IMR-90 (cell line): ENCODE measurements around the gene KIFC3. TPM values are rescaled to one million over a fixed set of nuclear protein-coding genes. Genes with fewer than 3 reads are reported as not detected.
A peak's percentile ranks its signal among the peaks of the same experiment; 100 is the strongest.

Experiments used
- ATAC-seq: fragments of 200-7000 bp; cut with Tn5 transposase; 2 replicates; pipeline ENCODE4 v1.9.1; 2020; ENCODE audit warnings: low read depth, mild to moderate bottlenecking, moderate library complexity
- BruUV-seq: library from RNA; stranded (reverse); fragments of 400-500 nt; replicated peaks from 2 replicates; lab custom pipeline; 2021; lab: Mats Ljungman, UMichigan
- CTCF ChIA-PET: fragments of 300-600 bp; formaldehyde crosslinking; extraction: SDS; loops from one replicate; lab custom pipeline; 2021; ENCODE audit warnings: antibody characterized with exemption; lab: Yijun Ruan, JAX
- POLR2A ChIA-PET: fragments of 300-600 bp; sonication (Branson Sonifier 250); formaldehyde crosslinking; loops from one replicate; lab custom pipeline; 2022; ENCODE audit warnings: antibody characterized with exemption; ENCODE audit not compliant: unreplicated experiment; lab: Charles Lee
- DNase-seq: peaks from one replicate; pipeline ENCODE4 v3.0.0; 2013
- H2AFZ ChIP-seq: replicated peaks from 2 replicates; pipeline ENCODE3; 2013; ENCODE audit warnings: low read length, mild to moderate bottlenecking; ENCODE audit not compliant: poor library complexity
- H2AK5ac ChIP-seq: 2 replicates; pipeline ENCODE4 v1.6.1; 2013; ENCODE audit warnings: low read depth, low read length, inconsistent platforms
- H2AK9ac ChIP-seq: replicated peaks from 2 replicates; pipeline ENCODE3; 2013; ENCODE audit warnings: mild to moderate bottlenecking, low read depth, low read length, moderate library complexity; ENCODE audit not compliant: poor library complexity
- H2BK120ac ChIP-seq: 2 replicates; pipeline ENCODE4 v1.6.1; 2013; ENCODE audit warnings: low read depth, low read length, inconsistent platforms
- H2BK15ac ChIP-seq: 3 replicates; pipeline ENCODE4 v1.6.1; 2013; ENCODE audit warnings: low read depth, low read length, inconsistent platforms
- H2BK20ac ChIP-seq: 2 replicates; pipeline ENCODE4 v1.6.1; 2013; ENCODE audit warnings: low read depth, mild to moderate bottlenecking, inconsistent platforms, low read length, moderate library complexity
- H2BK5ac ChIP-seq: 2 replicates; pipeline ENCODE4 v1.6.1; 2013; ENCODE audit warnings: mild to moderate bottlenecking, low read depth, low read length, inconsistent platforms; ENCODE audit not compliant: poor library complexity, severe bottlenecking
- H3K14ac ChIP-seq: replicated peaks from 2 replicates; pipeline ENCODE4 v1.6.1; 2013; ENCODE audit warnings: low read depth, low read length, inconsistent platforms
- H3K18ac ChIP-seq: 2 replicates; pipeline ENCODE4 v1.6.1; 2013; ENCODE audit warnings: low read depth, low read length, control low read depth
- H3K23ac ChIP-seq: 2 replicates; pipeline ENCODE4 v1.6.1; 2013; ENCODE audit warnings: low read depth, low read length, inconsistent platforms
- H3K27ac ChIP-seq: 2 replicates; pipeline ENCODE4 v1.5.1; 2013; ENCODE audit warnings: mild to moderate bottlenecking, control low read depth, low read length; ENCODE audit not compliant: insufficient read depth
- H3K27me3 ChIP-seq: 2 replicates; pipeline ENCODE4 v1.6.1; 2013; ENCODE audit warnings: low read length; ENCODE audit not compliant: control insufficient read depth, insufficient read depth
- H3K36me3 ChIP-seq: 2 replicates; pipeline ENCODE4 v1.6.1; 2013; ENCODE audit warnings: low read length, mixed read lengths; ENCODE audit not compliant: control insufficient read depth, insufficient read depth
- H3K4ac ChIP-seq: 2 replicates; pipeline ENCODE4 v1.6.1; 2013; ENCODE audit warnings: low read depth, low read length, inconsistent platforms
- H3K4me1 ChIP-seq: 2 replicates; pipeline ENCODE4 v1.6.1; 2013; ENCODE audit warnings: low read length, mixed read lengths; ENCODE audit not compliant: control insufficient read depth, insufficient read depth
- H3K4me2 ChIP-seq: 2 replicates; pipeline ENCODE4 v1.6.1; 2013; ENCODE audit warnings: low read depth, mild to moderate bottlenecking, control low read depth, low read length, moderate library complexity
- H3K4me3 ChIP-seq: 2 replicates; pipeline ENCODE4 v1.5.1; 2013; ENCODE audit warnings: low read depth, mild to moderate bottlenecking, control low read depth, low read length, moderate library complexity; ENCODE audit not compliant: insufficient read depth
- H3K56ac ChIP-seq: 2 replicates; pipeline ENCODE4 v1.6.1; 2013; ENCODE audit warnings: low read length, inconsistent platforms; ENCODE audit not compliant: insufficient read depth; ENCODE audit errors: extremely low read depth
- H3K79me1 ChIP-seq, 2 experiments: 2 replicates each; pipeline ENCODE4 v1.6.1; 2013; ENCODE audit warnings: low read length in 2 of 2, inconsistent platforms in 1 of 2, low read depth in 1 of 2
- H3K9ac ChIP-seq: 2 replicates; pipeline ENCODE4 v1.6.1; 2013; ENCODE audit warnings: low read depth, low read length, control low read depth
- H3K9me1 ChIP-seq: 2 replicates; pipeline ENCODE4 v1.6.1; 2013; ENCODE audit warnings: low read length, inconsistent platforms; ENCODE audit not compliant: insufficient read depth
- H3K9me3 ChIP-seq: 2 replicates; pipeline ENCODE4 v1.6.1; 2013; ENCODE audit warnings: low read length; ENCODE audit not compliant: control insufficient read depth, insufficient read depth
- H4K20me1 ChIP-seq: 2 replicates; pipeline ENCODE4 v1.6.1; 2013; ENCODE audit warnings: low read length, inconsistent platforms; ENCODE audit not compliant: insufficient read depth
- H4K5ac ChIP-seq: 2 replicates; pipeline ENCODE4 v1.6.1; 2013; ENCODE audit warnings: mild to moderate bottlenecking, low read depth, low read length, control low read depth
- H4K8ac ChIP-seq, 2 experiments: 2 replicates each; pipeline ENCODE4 v1.6.1; 2013; ENCODE audit warnings: low read depth in 2 of 2, low read length in 2 of 2, control low read depth in 1 of 2, inconsistent platforms in 1 of 2
- H4K91ac ChIP-seq: 2 replicates; pipeline ENCODE4 v1.6.1; 2013; ENCODE audit warnings: low read depth, low read length, inconsistent platforms; ENCODE audit not compliant: insufficient read depth
- BHLHE40 ChIP-seq: fragments of 150-350 bp; IDR thresholded peaks from 2 replicates; pipeline ENCODE4 v1.6.1; 2016; ENCODE audit warnings: mild to moderate bottlenecking, low read depth, low read length
- MAFK ChIP-seq: IDR thresholded peaks from 2 replicates; pipeline ENCODE4 v1.6.1; 2012; ENCODE audit warnings: low read depth, low read length, improper control_type of control experiment
- MAZ ChIP-seq: IDR thresholded peaks from 2 replicates; pipeline ENCODE4 v1.6.1; 2012; ENCODE audit warnings: low read depth, mild to moderate bottlenecking, low read length, improper control_type of control experiment, moderate library complexity, borderline replicate concordance
- MXI1 ChIP-seq: IDR thresholded peaks from 2 replicates; pipeline ENCODE4 v1.6.1; 2012; ENCODE audit warnings: low read depth, mild to moderate bottlenecking, low read length, moderate library complexity, borderline replicate concordance
- NFE2L2 ChIP-seq: fragments of 150-350 bp; IDR thresholded peaks from 2 replicates; pipeline ENCODE4 v1.6.1; 2016; ENCODE audit warnings: low read depth, mild to moderate bottlenecking, low read length
- POLR2A ChIP-seq: IDR thresholded peaks from 2 replicates; pipeline ENCODE4 v1.6.1; 2012; ENCODE audit warnings: mild to moderate bottlenecking, low read depth, low read length
- RAD21 ChIP-seq: IDR thresholded peaks from 2 replicates; pipeline ENCODE4 v1.6.1; 2012; ENCODE audit warnings: low read length, improper control_type of control experiment
- RCOR1 ChIP-seq: IDR thresholded peaks from 2 replicates; pipeline ENCODE4 v1.6.1; 2012; ENCODE audit warnings: mild to moderate bottlenecking, low read length, improper control_type of control experiment; ENCODE audit not compliant: insufficient replicate concordance
- RFX5 ChIP-seq: IDR thresholded peaks from 2 replicates; pipeline ENCODE4 v1.8.0; 2012; ENCODE audit warnings: low read depth, mild to moderate bottlenecking, low read length, moderate library complexity
- SMC3 ChIP-seq: fragments of 150-350 bp; IDR thresholded peaks from 2 replicates; pipeline ENCODE4 v1.6.1; 2016; ENCODE audit warnings: low read depth, mild to moderate bottlenecking, antibody characterized with exemption, low read length, moderate library complexity
- USF2 ChIP-seq: fragments of 150-350 bp; IDR thresholded peaks from 2 replicates; pipeline ENCODE4 v1.6.1; 2017; ENCODE audit warnings: mild to moderate bottlenecking, antibody characterized with exemption, low read length, low read depth
- WGBS, 2 experiments: methylation state at CpG; one replicate each; pipeline versions ENCODE4 v1.1.5 to v1.1.7; 2013; ENCODE audit warnings: missing lambda C conversion rate in 2 of 2; ENCODE audit not compliant: insufficient read length in 1 of 2; ENCODE audit errors: extremely low coverage in 2 of 2; 5-methylcytosine and 5-hydroxymethylcytosine counted together
- dilution Hi-C: fragments of 300-500 bp; cut with HindIII; formaldehyde crosslinking; loops from one replicate; pipeline ENCODE4 v1.14.3; 2018; ENCODE audit warnings: low sequenced_read_pairs; ENCODE audit not compliant: unreplicated experiment
- in situ Hi-C: fragments of 300-500 bp; cut with MboI; formaldehyde crosslinking; loops from 3 replicates; pipeline ENCODE4 v1.14.3; 2019; ENCODE audit warnings: low sequenced_read_pairs, inconsistent platforms, mixed read lengths
- intact Hi-C: fragments of 100-400 bp; cut with micrococcal nuclease; formaldehyde crosslinking; loops from 2 replicates; pipeline ENCODE4 v1.10.0; 2022
- polyA plus RNA-seq, 3 experiments: library from polyadenylated mRNA; depleted of rRNA; stranded (reverse); fragments of >200 nt; gene quantifications; 2 replicates each; pipeline ENCODE4 v1.2.3, GENCODE V29; 2012; ENCODE audit warnings: low replicate concordance in 1 of 3
- total RNA-seq: library from RNA; depleted of rRNA; stranded (reverse); fragments of >200 nt; gene quantifications from 2 replicates; pipeline ENCODE4 v1.2.3, GENCODE V29; 2012
- TF ChIP-seq, protein P1 (sequence below): fragments of 150-350 bp; IDR thresholded peaks from 2 replicates; pipeline ENCODE4 v1.6.1; 2016; ENCODE audit warnings: low read depth, mild to moderate bottlenecking, low read length, moderate library complexity, borderline replicate concordance

Gene KIFC3
- total and polyA plus RNA-seq, 2 of the 4 experiments (the other 2 are of a cell fraction) = 48.6 to 62.5 TPM

DNA sequence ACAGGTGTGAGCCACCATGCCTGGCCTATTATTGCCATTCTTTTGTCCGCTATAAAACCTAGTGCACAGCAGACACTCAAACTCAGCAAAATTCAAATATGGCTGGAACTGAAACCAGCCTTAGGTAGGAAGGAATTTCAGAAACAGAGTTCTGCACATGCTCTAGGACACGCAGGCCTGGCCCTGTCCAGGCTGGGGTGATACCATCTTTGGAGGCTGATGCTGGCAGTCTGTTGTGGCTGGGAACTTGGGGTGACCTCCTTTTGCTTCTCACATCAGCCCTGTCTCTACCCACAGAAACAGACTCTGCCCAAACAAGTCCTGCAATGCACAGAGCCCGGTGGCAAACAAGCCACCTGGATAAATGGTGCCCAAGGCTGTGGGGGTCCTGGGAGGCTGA lies 12.6 kb upstream of the KIFC3 start:
- dilution Hi-C loops (no loop called here), intact Hi-C loops (no loop called here), in situ Hi-C loops (no loop called here)
- Histone ChIP-seq H3K36me3 (no peaks in the 10 kb centered on the region), H3K79me1 (no peaks in the 10 kb centered on the region), H3K18ac (no peak overlapping the region), H3K27ac (no peak overlapping the region), H4K91ac (peak overlapping the region; percentile 21; the same call in 1 of the 2 replicates), H3K9me1 (peaks cover 18% of the 10 kb centered on the region), H3K4me3 (no peak overlapping the region), H3K4ac (0 out of 2 replicates have a peak overlapping the region, but pooled peaks have one; percentile 40), H4K20me1 (no peaks in the 10 kb centered on the region), H2AK5ac (peak overlapping the region; percentile 91), H3K4me1 (peaks cover 17% of the 10 kb centered on the region), H3K4me2 (no peak overlapping the region), H3K14ac (no peak overlapping the region; the same call in 1 of the 2 replicates), H3K9ac (no peak overlapping the region), H2AFZ (peak overlapping the region; percentile 32), H2BK120ac (peak overlapping the region; percentile 30), H3K23ac (no peak overlapping the region), H3K56ac (no peak overlapping the region), H2BK15ac (peak overlapping the region; percentile 21; the same call in 2 of the 3 replicates), H2AK9ac (no peak overlapping the region), H2BK20ac (no peak overlapping the region), H2BK5ac (no peak overlapping the region), H4K8ac (no peak overlapping the region), H3K27me3 (no peaks in the 10 kb centered on the region), H4K5ac (no peak overlapping the region), H3K9me3 (no peaks in the 10 kb centered on the region)
- no peak for TF ChIP-seq RAD21
- TF ChIP-seq, protein P1, sequence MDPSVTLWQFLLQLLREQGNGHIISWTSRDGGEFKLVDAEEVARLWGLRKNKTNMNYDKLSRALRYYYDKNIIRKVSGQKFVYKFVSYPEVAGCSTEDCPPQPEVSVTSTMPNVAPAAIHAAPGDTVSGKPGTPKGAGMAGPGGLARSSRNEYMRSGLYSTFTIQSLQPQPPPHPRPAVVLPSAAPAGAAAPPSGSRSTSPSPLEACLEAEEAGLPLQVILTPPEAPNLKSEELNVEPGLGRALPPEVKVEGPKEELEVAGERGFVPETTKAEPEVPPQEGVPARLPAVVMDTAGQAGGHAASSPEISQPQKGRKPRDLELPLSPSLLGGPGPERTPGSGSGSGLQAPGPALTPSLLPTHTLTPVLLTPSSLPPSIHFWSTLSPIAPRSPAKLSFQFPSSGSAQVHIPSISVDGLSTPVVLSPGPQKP = no peak
- TF ChIP-seq MXI1 = no peak
- TF ChIP-seq RFX5 = no peak
- no peak for TF ChIP-seq MAFK
- no peak for TF ChIP-seq USF2
- no peak for TF ChIP-seq NFE2L2
- TF ChIP-seq SMC3 = no peak
- no peak for TF ChIP-seq MAZ
- TF ChIP-seq RCOR1 = no peak
- no peak for TF ChIP-seq POLR2A
- no peak for TF ChIP-seq BHLHE40
- ChIA-PET POLR2A (no interaction called here), CTCF (interaction anchor here (0.6 kb wide), 1 partner anchor 185 kb away, joined by 3 read pairs; no protein-coding TSS in a partner anchor)
- no peak for ATAC-seq
- no TSS peak for BruUV-seq
- WGBS, 2 experiments = 100% methylated on average over 1 of the region's 3 CpGs; no CpG with 5 or more reads in 1 of the 2 experiments
- no peak for DNase-seq
